ENCODE measurements around the gene TMEM204. TPM values are rescaled to one million over a fixed set of nuclear protein-coding genes. Genes with fewer than 3 reads are reported as not detected.
A peak's percentile ranks its signal among the peaks of the same experiment; 100 is the strongest.

The TMEM204 gene
- total RNA-seq: 28.9 TPM
- long read RNA-seq, transcript TMEM204-202 (3 exons, 1,938 nt): major isoform, 126 of 140 reads
- long read RNA-seq, partial matches to known transcripts: 3 of 140 reads
- long read RNA-seq, other reads (novel, unspliced or antisense): 11 of 140 reads

DNA sequence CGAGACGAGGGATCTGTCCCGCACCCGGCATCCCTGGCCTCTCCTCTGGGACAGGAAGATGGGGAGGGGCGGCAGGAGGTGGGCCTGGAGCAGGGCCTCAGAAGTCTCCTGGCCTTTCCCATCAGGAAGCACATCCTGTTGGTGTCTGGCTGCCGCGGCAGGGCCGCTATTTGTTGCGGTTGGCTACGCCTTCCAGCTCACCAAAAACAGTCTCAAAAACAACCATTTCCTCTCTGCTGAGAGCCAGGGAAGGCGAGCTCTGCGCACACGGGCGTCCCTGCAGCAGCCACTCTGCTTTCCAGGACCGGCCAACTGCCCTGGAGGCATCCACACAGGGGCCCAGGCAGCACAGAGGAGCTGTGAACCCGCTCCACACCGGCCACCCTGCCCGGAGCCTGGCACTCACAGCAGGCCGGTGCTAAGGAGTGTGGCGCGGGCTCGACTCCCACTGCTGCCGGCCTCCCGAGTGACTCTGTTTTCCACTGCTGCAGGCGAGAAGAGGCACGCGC, at the start of gene TMEM204:
TMEM204 (plus strand) TSS at position 224 of the 509 bp plus-strand sequence. CDS start 610 bp downstream, outside the sequence.
- ATAC-seq (ENCODE audit: poor library complexity): peak; percentile 51
- peak; percentile 87 for DNase-seq
- intact Hi-C loops (cut with DNase I): no loop called here

GRCh38 chr16:1485847-1486496, 47.5 kb upstream of the TMEM204 start:
- intact Hi-C loops (cut with DNase I): no loop called here
- no peak for DNase-seq
- no peak for ATAC-seq (ENCODE audit: poor library complexity)

DNA sequence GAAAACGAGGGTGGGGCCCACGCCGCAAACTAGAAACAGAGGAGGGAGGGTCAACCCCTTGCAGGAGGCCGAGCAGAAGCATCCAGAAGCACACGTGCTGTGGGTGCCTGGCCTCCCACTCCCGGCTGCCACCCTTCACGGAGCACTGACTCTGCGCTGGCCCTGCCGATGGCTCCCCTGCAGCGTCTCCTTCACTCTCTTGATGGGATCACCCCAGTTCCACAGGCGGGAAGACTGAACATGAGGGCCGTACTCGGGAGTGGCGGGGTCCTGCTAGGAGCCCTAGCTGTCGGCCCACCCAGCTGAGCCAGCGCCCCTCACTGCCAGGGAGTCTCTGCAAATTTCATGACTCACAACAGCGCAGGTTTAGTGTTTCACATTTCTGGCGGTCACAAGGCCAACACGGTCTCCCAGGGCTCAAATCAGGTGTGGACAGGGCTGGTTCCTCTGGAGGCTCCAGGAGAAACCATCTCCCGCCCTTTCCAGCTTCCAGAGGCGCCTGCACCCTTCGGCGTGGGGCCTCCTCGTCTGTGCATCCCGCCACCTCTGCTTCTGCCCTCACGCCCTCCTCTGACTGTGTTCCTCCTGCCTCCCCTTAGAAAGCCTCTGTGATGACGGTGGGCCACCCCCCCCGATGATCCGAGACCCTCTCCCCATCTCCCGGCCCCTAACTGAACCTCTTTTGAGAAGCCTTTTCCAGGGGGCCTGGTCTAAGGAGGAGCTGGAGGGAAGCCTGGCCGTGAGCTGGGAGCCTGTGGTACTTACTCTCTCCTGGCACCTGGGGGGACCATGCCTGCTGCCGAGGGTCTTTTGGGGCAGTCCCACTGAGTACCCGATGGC, 46.7 kb upstream of the TMEM204 start:
- DNase-seq: no peak
- ATAC-seq (ENCODE audit: poor library complexity): no peak
- intact Hi-C loops (cut with DNase I): no loop called here

DNA sequence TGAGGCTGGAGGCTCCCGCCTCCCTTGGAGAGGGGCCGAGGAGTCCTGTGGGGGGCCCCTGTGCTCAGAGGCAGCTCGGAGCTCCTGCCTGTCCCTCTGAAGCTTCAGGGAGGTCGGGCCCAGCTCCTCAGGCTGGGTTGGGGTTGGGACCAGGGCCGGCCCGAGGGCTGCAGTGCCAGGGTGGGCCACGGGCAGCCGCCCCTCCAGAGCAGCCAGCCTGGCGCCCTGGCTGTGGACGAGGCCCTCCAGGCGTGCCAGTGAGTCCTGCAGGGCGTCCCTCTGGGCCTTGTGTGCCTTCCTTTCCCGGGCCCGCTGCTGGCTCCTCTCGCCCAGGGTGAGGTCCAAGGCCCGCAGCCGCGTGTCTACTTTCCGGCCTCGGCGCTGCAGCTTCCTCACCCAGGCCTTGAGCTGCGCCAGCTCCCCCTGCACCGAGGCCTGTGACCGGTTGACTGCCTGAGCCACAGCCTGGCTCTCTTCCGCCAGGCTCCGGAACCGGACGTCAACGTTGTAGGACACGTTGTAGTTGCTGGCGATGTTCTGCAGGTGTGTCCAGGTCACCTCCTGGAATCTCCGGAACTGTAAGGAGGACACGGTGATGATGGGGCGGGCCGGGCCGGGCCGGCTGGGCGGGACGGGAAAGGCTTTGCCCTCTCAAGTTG, 45.9 kb upstream of the TMEM204 start:
- intact Hi-C loops (cut with DNase I): no loop called here
- DNase-seq (no peak), ATAC-seq (ENCODE audit: poor library complexity) (no peak)

- ATAC-seq (ENCODE audit: poor library complexity) (no peak), DNase-seq (no peak)
Observed at GRCh38 chr16:1488054-1488601, 45.3 kb upstream of the TMEM204 start.

DNA sequence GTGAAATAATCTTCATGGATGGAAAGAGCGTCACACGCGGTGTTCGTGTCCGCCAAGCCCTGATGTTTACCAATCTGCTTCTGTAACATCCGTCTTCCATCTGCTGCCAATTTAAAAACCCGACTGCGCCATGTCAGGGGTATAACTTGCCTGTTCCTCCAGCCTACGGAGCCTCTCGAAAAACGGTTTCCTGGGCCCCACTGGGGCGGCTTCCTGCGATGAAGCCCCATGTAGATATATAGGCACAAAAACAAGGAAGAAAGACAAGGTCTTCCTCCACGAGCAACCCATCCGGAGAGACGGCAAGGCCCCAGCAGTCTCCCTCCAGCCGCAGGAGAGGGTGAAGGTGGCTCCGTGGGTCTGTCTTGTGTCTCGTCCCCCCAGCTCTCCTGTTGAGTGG, 44.8 kb upstream of the TMEM204 start, which contains the start of gene PTX4:
PTX4 (minus strand) TSS at position 326 of the 400 bp plus-strand sequence; CDS start at position 291, 35 bp downstream.
- DNase-seq (no peak), ATAC-seq (ENCODE audit: poor library complexity) (no peak)
- intact Hi-C loops (cut with DNase I): no loop called here

More at GRCh38 chr16:1488054-1488601, 45.3 kb upstream of the TMEM204 start:
- intact Hi-C loops (cut with DNase I): no loop called here

- no peak for ATAC-seq (ENCODE audit: poor library complexity)
Observed at GRCh38 chr16:1489077-1489476, 44.4 kb upstream of the TMEM204 start.

DNA sequence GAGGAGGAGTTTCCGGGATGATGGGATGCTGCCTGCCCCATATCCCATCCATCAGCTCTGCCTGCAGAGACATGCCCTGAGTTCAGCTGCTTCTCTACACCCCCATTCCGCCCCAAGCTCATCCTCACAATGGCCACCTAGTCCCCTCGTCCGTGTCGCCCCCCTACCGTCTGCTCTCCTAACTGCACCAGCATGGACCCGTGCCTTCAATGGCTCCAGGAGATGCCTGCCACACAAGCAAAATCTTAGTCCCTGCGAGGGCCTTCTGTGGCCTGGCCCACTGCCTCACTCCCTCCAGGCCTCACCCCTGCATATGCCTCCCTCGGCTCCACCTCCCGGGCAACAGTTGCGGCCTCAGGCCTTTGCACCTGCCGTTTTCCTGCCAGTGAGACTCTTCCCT, 42.1 kb upstream of the TMEM204 start:
- ATAC-seq (ENCODE audit: poor library complexity) (no peak), DNase-seq (no peak)
- intact Hi-C loops (cut with DNase I): loop anchor here (5.0 to 10.0 kb wide), 2 partner anchors 56 to 123 kb away; partner anchors contain the start of genes CRAMP1 and IFT140

More at GRCh38 chr16:1489077-1489476, 44.4 kb upstream of the TMEM204 start:
- intact Hi-C loops (cut with DNase I): no loop called here
- no peak for DNase-seq

DNA sequence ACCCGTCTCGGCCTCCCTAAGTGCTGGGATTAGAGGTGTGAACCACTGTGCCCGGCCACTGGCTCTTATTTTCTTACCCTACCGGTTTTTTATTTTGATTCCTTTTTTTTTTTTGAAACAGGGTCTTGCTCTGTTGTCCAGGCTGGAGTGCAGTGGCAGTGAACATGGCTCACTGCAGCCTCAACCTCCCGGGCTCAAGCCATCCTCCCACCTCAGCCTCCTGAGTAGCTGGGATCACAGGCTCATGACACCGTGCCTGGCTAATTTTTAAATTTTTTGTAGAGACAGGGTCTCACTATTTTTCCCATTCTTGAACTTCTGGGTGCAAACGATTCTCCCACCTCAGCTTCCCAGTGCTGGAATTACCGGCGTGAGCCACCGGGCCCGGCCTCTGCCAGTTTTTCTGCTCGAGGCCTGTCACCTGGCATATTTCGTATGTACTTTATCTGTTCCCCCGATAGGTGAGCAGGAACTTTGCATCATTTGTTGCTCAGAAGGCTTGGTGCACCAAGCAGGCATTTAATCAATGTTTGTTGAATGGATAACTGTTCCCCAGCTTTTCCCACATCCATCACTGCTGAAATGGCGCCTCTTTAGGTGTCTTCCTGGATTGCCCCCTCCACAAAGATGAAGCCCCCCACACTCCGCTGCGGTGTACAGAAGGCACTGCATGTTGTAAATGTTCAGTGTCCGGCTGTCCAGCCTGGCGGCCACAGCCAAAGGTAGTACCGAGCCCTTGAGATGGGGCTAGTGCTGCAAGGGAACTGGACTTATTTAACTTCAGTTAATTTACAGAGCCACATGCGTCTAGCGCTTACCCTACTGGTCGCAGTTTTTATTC, 41.2 kb upstream of the TMEM204 start:
- no peak for DNase-seq
- intact Hi-C loops (cut with DNase I): loop anchor here (5.0 to 10.0 kb wide), 2 partner anchors 55 to 122 kb away; partner anchors contain the start of genes CRAMP1 and IFT140
- ATAC-seq (ENCODE audit: poor library complexity): no peak

GRCh38 chr16:1492923-1493745, 40.3 kb upstream of the TMEM204 start, which contains the start of gene TELO2:
Gene TELO2, plus strand, starts transcription at chr16:1493360. Its CDS starts 922 bp downstream, at chr16:1494282.
- DNase-seq: peak; percentile 87
- peak; percentile 94 for ATAC-seq (ENCODE audit: poor library complexity)
- intact Hi-C loops (cut with DNase I): loop anchor here (5.0 to 10.0 kb wide), 2 partner anchors 54 to 122 kb away; partner anchors contain the start of genes CRAMP1 and IFT140

DNA sequence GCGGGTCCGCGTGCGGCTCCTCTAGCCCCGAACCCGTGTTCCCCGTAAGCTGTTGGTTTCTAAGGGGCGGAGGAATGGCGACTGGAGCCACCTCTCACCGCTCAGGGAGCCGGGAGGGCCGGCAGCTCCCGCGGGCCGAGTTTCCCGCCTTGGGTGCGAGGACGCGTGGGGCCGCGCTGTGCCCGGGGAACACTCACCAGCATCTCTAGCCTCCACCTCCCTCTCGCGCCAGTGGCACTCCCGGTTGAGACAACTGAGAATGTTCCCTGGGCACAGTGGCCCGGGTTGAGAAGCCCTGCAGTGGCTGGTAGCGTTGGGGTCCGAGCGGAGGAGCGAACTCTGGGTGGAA, 39.7 kb upstream of the TMEM204 start:
- intact Hi-C loops (cut with DNase I): loop anchor here (5.0 to 10.0 kb wide), 2 partner anchors 54 to 121 kb away; partner anchors contain the start of genes CRAMP1 and IFT140
- peak; percentile 8 for ATAC-seq (ENCODE audit: poor library complexity)
- DNase-seq: no peak

DNA sequence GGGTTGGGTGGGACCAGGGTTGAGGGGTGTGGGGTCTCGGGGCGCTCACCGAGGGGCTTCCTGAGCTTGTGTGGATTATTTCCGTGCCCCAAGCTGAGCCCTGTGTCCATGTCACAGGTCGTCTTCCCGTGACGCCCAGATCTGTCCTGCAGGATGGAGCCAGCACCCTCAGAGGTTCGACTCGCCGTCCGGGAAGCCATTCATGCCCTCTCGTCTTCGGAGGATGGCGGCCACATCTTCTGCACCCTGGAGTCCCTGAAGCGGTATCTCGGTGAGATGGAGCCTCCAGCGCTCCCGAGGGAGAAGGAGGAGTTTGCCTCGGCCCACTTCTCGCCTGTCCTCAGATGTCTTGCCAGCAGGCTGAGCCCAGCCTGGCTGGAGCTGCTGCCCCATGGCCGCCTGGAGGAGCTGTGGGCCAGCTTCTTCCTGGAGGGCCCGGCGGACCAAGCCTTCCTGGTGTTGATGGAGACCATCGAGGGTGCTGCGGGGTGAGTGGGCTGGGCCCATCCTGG, 39.3 kb upstream of the TMEM204 start:
- ATAC-seq (ENCODE audit: poor library complexity): peak; percentile 77
- DNase-seq: peak; percentile 80
- intact Hi-C loops (cut with DNase I): loop anchor here (5.0 to 10.0 kb wide), 2 partner anchors 53 to 121 kb away; partner anchors contain the start of genes CRAMP1 and IFT140

DNA sequence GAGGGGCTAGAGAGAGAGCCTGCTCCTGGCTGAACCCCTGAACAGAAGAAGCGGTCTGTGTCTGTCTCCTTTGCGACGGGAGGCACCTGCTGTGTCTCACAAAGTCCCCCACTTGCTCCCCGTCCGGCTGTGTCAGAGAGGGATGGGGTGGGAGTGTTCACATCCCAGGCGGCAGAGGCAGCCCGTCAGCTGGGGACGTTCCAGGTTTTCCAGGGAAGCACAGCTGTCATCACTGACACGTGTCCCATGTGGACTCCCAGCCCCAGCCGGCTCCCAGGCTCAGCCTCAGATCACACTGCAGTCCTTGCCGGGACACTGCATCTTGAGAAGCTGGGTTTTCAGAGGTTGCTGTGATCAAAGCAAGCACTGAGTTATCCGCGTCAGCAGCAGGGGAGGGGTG, 38.8 kb upstream of the TMEM204 start:
- ATAC-seq (ENCODE audit: poor library complexity) (peak; percentile 69), DNase-seq (peak; percentile 76)
- intact Hi-C loops (cut with DNase I): loop anchor here (5.0 to 10.0 kb wide), 2 partner anchors 53 to 120 kb away; partner anchors contain the start of genes CRAMP1 and IFT140

GRCh38 chr16:1495211-1495888, 38.1 kb upstream of the TMEM204 start:
- DNase-seq: no peak
- ATAC-seq (ENCODE audit: poor library complexity): no peak
- intact Hi-C loops (cut with DNase I): loop anchor here (10.0 kb wide), 1 partner anchor 119 kb away; the partner anchor contains the start of genes CRAMP1 and IFT140

- no peak for ATAC-seq (ENCODE audit: poor library complexity)
- intact Hi-C loops (cut with DNase I): loop anchor here (10.0 kb wide), 1 partner anchor 119 kb away; the partner anchor contains the start of genes CRAMP1 and IFT140
- DNase-seq: no peak
Observed at GRCh38 chr16:1495889-1496262, 37.6 kb upstream of the TMEM204 start.
